Dermis microvascular lymphatic vessel endothelial cell (primary cell): ENCODE data around the gene CCR3. TPM values are rescaled to one million over a fixed set of nuclear protein-coding genes. Genes with fewer than 3 reads are reported as not detected.
"Not testable (repeated sequence)": the region's sequence is repeated elsewhere in the genome, so short reads cannot be mapped to it uniquely, and the experiment has no call there.

Experiments used
- DNase-seq, 2 donors: peaks; one replicate each; pipeline versions ENCODE4 v3.0.0 to v3.0.0-alpha.2; 2010; ENCODE audit warnings: low read depth in 2 of 2
- total RNA-seq: library from RNA; depleted of rRNA; stranded (reverse); fragments of >200 nt; gene quantifications from 2 replicates; pipeline ENCODE4 v1.2.1, GENCODE V29; 2014

Gene CCR3
- total RNA-seq = not detected in 2 replicates

DNA sequence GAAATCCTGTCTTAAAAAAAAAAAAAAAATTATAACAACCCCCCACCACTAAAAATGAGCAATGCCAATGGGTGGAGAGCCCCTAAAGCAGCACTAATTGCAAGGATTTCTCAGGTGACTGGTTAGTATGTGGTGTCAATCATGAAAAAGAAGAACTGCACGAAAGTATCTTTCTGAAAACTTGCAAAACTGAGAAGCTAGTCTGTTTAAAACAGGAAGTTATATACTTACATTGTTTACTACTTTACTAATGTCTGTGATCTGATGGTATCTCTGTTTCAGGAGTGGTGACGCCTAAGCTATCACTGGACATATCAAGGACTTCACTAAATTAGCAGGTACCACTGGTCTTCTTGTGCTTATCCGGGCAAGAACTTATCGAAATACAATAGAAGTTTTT lies at the start of gene CCR3:
CCR3 (plus strand) TSS at position 341 of the 400 bp plus-strand sequence. CDS start 22,699 bp downstream, outside the sequence.
- DNase-seq = no peak

DNA sequence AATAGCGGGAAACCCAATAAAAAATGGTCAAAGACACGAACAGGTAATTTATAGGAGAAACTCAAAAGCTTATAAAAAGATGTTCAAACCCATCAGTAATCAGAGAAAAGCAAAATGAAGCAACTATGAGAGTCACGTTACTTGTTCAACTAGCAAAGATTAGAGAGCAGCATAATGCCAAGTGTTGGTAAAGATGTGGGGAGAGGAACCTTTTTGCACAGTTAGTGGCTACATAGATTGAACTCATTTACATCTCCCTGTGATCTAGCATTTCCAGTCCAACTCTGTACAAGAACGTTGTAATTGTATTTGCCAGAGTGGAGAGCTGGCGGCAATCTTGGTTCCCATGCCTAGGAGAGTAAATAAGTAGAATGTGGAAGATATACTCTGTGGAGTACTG lies 49.3 kb upstream of the CCR3 start:
- no peak for DNase-seq

DNA sequence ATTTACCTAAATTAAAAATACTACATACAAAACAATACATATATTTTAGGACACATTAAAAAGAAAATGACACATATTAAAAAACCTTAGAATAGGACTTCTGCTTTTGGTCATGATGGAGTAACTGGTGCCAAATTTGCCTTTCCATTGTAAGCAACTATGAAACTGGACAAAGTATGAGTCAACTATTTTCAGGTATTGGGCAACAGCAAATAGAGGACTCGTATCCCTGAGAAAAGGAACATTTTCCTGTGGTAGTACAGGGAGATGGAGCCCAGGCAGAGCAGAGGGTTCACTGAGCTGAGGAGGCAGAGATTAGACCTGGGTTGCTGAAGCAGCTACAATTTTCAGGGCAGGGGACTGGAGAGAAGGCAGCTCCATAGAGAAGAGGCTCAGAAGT lies 48.8 kb upstream of the CCR3 start:
- DNase-seq = no peak

DNA sequence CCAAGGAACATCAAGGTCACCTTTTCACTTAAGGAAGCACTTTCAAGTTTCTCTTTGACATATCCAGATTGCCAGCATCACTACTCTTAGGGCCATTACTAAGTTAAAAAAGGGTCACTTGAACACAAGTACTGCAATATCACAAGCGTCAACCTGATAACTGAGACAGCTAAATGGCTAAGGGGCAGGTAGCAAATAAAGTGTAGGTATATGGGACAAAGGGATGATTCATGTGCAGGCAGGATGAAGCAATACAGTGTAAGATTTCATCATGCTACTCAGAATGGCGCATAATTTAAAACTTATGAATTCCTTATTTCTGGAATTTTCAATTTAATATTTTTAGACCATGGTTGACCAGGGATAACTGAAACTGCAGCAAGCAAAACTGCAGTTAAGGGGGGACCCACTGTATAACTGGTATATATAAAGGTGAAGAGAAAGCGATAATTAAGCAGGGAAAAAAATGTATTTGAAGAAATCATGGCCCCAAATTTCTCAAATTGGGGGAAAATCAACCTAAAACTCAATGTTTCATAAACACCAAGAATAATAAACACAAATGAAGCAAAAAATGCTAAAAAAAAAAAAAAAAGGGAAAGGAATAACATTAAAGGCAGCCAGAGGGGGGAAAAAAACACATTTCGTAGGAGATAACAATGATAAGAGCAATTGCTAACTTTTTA lies 47.2 kb upstream of the CCR3 start:
- no peak for DNase-seq

DNA sequence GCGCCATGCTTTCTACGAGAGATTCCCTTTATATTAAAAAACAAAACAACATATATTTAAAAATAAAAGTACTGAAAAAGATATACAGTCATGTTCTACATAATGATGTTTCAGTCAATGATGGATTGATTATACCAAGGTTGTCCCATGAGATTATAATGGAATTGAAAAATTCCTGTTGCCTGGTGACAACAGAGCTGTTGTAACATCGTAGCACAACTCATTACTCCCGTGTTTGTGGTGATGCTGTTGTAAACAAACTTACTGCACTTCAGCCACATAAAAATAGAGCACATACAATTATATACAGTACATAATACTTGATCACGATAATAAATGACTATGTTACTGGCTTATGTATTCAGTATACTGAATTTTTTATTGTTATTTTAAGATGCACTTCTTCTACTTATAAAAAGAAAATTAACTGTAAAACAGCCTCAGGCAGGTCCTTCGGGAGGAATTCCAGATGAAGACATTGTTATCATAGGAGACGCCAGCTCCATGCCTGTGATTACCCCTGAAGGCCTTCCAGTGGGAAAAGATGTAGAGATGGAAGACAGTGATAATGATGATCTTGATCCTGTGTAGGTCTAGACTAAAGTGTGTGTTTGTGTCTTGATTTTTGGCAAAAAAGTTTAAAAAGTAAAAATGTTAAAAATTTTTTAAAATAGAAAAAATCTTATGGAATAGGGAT lies 45.9 kb upstream of the CCR3 start:
- no peak for DNase-seq

DNA sequence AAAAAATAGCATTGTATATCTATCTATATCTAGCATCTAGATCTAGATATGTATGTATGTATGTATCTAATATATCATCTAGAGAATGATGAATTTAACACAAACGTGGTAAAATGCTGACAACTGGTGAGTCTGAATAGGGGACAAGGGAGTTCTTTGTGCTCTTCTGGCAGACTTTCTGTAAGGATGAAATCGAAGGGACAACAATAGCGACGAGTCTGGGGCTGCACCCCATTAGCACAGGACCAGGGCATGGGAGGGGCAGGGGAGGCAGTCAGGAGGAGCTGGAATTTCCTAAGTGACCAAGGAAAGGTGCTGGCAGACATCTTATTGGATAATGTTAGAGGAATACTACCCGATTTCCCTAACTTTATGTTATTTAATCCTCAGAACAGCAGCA lies 42.0 kb upstream of the CCR3 start:
- DNase-seq = no peak

DNA sequence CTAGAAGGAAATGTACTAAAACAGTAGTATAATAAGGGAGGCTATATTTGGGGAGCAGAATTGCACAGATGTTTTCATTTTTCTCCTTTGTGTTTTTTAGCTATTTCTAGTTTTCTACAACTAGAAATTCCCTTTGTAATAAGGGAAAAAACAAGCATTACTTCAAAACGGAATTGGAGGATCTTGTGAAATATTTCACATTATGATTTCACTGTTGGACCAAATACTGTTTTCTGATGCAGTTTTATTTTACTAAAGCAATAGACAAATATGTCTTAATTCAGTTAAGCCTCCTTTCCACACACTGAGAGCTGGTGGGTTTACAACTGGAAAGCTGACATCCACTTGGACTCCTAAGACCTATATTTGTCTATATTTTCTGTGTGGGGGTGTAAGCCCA lies 41.5 kb upstream of the CCR3 start:
- DNase-seq = no peak

DNA sequence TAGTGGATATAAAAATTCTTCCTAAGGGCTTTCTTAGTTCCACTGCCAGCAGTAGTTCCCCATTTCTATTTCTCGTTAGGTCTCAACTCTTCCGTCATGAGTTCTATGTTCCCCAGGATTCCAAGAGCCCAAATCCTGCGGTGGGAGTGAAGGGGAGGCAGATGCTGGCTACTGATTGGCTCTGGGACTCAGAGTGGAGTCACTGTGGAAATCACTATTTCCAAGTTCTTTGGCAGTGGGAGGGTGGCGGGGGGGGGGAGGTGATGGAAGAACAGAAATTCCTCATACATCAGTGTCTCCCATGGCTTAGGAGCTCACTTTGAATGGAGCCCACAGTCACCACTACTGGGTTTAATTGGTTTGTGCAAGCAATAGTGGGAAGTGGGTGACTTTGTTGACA lies 39.7 kb upstream of the CCR3 start:
- DNase-seq = no peak

DNA sequence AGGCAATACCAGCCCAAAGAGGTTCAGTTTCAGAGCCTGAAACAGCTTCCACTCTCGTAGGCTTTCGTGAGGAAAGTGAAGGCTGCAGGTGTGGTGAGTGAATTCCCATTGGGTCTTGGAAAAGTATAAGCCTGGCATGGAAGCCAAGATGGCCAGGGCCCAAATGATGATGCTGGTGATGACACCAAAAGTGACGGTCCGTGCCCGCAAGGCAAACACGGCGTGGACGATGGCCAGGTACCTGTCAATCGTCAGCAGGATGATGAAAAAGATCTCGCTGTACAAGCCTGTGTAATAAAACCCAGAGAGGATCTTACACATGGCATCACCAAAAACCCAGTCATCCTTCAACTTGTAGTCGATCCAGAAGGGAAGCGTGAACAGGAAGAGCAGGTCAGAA lies 38.6 kb upstream of the CCR3 start:
- no peak for DNase-seq

DNA sequence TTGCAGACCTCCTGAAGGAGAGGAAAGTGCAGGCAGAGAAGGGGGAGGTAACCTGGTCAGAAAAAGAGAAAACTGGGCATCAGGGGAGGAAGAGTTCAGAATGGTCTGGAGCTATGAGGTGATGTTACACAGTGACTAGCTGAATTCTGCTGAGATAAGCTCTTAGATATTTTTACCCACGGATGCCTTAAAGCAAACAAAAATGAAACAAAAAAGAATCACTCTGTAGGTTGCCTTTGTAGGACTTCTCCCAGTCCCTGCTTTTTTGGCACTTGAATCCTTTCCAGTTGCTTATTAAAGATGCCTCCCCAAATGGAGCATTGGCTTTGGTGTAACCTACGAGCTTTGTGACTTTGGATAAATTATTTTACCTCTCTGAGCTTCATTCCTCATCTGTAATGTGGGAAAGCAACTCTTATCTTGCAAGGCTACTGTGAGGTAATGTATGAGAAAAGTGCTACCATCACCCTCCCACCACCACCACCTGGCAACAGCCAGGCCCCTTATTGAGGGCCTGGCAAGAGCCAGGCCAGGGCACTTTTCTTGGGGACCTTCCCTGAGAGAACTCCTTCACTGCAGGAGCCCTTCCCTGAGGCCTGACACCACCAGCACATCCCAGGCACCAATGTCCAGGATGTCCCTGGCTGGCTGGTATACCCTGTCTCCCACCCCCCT lies 36.8 kb upstream of the CCR3 start:
- no peak for DNase-seq

DNA sequence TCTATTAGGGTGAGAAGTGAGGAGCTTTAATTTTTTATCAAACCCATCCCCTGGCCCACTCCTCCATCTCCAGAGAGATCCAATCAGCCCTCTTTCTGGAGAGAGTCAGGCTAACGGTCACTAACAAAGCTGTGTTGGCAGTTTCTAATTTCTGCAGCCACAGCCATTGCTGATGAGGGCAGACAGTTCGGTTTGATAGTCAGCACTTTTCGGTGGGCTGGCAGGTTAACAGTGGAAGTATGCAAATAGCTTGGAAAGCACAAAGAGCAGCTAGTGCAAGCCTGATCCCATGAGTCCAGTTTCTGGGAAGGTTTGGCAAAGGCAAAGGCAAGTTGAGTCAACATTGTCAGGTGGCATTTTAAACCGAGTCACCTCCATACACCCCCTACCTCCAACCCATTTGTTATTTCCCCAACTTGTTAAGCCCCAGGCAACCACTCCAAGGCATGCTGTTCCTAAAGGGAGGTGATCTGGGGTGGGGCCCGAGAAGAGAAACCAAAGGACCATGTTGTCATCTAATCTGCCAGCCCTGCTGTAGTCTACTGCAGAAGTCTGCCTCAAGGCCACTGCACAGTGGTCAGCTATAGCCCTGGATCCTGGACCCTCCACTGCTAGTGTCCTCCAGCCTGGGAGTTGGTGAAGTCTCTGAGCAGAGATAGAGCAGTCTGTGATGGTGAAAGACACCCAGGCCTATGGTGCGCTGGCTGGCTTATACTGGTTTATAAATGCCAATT lies 35.8 kb upstream of the CCR3 start:
- DNase-seq = no peak

DNA sequence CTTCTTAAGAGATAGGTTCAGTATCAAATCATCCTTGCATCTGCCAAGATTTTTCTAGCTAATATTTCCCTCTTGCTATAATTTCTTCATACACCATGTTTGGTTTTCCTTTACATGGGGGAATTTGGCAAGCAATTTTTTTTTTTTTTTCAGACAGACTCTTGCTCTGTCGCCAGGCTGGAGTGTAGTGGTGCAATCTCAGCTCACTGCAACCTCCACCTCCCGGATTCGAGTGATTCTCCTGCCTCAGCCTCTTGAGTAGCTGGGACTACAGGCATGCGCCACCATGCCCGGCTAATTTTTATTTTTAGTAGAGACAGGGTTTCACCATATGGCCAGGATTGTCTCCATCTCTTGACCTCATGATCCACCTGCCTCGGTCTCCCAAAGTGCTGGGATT lies 34.7 kb upstream of the CCR3 start:
- not testable (repeated sequence) for DNase-seq

DNA sequence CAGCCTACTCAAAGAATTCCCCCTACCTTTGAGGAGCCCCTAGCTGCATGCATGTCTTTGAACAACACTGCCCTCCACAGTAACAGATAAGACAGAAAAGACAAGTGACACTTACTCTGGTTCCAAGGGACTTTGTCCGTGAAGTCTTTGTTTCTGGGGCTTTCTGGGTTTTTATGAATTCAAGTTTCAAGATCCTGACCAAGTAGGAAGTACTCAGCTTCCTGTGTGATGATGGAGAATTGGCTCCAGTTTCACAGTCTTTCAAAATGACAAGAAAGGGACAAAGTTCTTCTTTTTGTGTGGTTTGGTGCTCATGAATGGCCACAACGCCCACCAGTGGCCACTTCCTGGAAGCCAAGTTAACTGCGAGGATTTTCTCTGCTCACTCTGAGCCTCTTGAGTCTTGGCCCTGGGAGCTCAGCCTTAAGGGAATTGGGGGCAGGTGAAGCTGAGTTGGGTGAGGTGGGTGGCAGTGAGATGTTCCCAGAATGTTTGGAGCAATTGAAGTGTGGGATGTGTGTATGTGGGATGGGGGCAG lies 34.0 kb upstream of the CCR3 start, which contains the start of gene CCR1:
CCR1 (minus strand) TSS at position 147 of the 538 bp plus-strand sequence. CDS start 4,000 bp downstream, outside the sequence.
- DNase-seq = no peak

DNA sequence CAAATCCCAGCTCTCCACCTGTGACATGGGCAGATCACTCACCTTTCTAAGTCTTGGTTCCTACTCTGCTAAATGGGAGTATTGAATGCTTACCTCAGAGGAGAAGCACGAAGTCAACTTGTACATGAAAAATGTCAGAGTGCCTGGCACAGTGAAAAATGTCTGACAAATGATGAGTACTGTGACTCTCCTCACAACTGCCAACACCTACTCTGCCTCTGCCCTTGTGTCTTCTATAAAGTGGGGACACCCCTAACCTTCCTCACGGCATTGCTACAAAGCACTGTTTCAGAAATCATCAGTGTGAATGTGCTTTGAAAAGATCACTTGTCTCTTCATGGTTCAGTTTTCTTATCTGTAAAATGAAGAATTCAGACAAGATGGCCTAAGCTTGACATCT lies 33.2 kb upstream of the CCR3 start:
- no peak for DNase-seq

DNA sequence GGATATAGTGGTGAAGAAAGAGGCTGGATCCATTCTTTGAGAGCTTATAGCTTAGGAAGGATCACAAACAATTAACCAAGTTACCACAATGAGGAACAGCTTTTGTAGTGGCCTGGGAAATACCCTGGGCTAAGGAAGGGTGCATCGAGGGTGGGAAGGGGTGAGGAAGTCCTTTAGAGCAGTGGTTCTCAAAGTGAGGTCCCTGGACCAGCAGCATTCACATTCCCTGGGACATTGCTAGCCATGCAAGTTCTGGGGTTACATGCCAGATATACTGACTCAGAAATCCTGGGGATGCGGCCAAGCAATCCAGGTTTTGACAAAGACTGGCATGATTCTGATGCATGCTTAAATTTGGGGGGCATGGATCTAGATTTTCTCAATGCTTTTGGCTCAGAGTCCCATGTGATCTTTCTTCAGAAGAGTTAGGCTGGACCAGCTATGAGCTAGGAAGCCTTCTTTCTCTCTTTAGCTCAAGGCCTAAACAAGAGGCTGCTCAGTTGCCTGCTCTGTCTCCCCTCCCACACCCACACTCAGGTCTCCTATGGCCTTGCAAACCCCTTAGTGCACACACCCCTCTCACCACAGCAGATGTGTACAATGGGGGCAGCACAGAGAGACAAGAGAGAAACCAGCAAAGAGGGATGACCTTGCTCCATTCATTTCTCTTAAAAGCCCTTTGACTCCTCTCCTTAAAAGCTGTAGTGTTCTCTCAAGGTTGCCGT lies 32.4 kb upstream of the CCR3 start:
- no peak for DNase-seq

DNA sequence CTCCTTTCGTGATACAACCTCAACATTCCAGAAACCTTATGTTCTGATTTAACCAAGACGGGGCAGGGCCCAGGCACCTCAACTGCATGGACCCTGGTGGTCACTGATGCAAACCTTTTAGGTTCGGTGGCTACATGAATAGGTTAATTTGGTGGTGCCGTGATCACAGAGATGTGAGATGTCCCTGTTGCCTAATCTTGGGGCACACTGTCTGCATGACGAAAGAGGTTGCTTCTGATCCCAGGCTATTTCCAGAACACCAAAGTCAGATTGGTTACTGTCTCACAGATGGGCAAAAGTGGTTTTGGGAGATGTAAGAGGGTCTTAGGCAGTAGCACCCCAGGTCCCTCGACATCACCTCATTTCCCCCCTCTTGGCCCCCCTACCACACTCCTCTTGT lies 30.2 kb upstream of the CCR3 start:
- no peak for DNase-seq

DNA sequence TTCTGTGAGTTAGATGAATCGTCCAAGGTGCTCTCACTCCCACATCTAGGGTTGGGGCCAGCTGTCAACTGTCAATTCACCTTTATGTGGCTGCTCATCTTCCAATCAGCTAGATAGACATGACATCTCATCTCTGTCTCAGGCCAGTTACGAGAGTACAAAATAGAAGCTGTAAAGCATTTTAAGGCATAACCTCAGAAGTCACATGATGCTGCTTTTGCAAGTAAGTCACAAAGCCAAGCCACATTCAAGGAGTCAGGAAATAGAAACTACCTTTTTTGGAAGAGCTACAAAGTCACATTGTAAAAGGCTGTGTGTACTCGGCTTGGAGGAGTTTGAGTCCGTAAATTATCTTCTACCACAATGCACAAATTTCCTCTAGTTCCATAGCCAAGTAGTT lies 29.1 kb upstream of the CCR3 start:
- no peak for DNase-seq

DNA sequence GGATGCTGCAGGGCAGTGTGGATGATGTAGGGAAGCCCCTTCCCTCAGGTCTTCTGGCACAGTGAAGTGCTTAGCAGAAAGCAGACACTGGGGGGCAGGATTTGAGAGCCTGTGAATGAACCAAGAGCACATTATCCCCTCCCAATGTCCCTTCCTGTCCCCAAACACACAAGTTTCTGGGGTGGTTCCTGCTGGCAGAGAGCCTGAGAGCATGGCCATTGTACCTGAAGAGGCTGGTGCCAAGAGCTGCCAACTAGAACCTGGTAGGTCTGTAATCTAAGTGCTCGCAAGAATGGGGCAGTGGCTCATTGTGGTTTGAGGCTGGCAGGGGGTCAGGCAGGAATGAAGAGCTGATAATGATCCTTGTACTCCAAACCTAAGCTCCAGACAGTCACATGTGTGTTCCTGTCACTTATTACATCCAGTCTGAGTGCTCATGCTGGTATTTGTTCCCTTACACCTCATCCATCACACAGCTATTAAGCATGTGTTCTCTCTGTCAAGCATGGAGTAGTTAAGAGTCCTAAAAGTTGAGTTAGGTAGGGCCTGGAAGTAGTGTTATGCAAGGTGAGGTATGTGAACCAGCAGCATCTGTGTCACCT lies 27.4 kb upstream of the CCR3 start:
- peak in 1 of 2 donors; percentile 6 for DNase-seq

DNA sequence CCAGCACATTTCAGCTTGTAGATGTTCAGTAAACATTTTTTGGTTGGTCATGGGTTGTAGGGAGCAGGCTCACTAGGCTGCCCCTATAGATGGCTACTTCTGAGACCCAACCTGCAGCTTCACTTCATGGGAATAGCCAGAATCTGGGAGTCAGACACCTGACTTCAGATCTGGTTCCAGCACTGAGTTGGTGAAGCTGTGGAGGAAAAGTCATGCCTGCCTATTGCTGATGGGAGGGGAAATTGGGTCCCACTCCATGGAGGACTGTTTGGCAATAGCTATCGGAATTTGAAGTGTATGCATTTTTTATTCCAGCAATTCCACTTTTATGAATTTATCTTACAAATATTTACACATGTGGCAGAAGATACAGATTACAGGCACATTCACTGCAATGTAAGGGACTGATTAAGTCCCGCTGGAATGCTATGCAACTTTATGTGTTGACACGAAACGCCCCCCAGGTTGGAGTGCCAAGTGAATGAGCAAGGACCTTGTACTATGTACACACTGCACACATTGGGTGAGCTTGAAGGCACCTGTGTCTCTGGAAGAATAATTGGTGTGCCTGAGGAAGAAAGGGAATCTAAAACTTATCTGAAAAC lies 26.3 kb upstream of the CCR3 start:
- no peak for DNase-seq

DNA sequence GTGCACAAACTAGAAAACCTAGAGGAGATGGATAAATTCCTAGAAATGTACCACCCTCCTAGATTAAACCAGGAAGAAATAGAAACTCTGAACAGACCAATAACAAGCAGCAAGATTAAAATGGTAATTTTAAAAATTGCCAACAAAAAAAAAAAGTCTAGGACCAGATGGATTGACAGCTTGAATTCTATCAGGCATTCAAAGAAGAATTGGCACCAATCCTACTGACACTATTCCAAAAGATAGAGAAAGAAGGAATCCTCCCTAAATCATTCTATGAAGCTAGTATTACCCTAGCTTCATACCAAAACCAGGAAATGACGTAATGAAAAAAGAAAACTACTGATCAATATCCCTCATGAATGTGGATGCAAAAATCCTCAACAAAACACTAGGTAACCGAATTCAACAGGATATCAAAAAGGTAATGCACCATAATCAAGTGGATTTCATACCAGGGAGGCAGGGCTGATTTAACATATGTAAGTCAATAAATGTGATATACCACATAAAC lies 24.0 kb upstream of the CCR3 start:
- DNase-seq = no peak
